H1 (cell line): ENCODE data around the gene MAFF. TPM values are rescaled to one million over a fixed set of nuclear protein-coding genes. Genes with fewer than 3 reads are reported as not detected.

Experiments
- CTCF ChIA-PET: fragments of 300-600 bp; sonication (Branson Sonifier 250); formaldehyde crosslinking; loops from one replicate; lab custom pipeline; 2021; ENCODE audit not compliant: partially characterized antibody; lab: Charles Lee
- POLR2A ChIA-PET: fragments of 300-600 bp; sonication (Branson Sonifier 250); formaldehyde crosslinking; loops from one replicate; lab custom pipeline; 2021; ENCODE audit warnings: inconsistent platforms; ENCODE audit not compliant: partially characterized antibody; lab: Charles Lee
- DNase-seq, 2 experiments: peaks; one replicate each; pipeline versions ENCODE4 v3.0.0 to v3.0.0-alpha.2; 2010 to 2022; ENCODE audit warnings: low spot score in 2 of 2, low read depth in 1 of 2, mixed read lengths in 1 of 2
- FAIRE-seq: peaks from 2 replicates; lab custom pipeline; 2011; peaks lifted over from hg19 to GRCh38; lab: Jason Lieb, UNC
- H2AFZ ChIP-seq: 2 replicates; pipeline ENCODE4 v1.8.1; 2012; ENCODE audit warnings: low read length, inconsistent platforms
- H2AK5ac ChIP-seq: 2 replicates; pipeline ENCODE4 v1.6.1; 2013; ENCODE audit warnings: low read depth, low read length
- H2BK120ac ChIP-seq: replicated peaks from 2 replicates; pipeline ENCODE3; 2013; ENCODE audit warnings: low read depth, low read length, inconsistent platforms
- H2BK12ac ChIP-seq: 2 replicates; pipeline ENCODE4 v1.6.1; 2013; ENCODE audit warnings: low read depth, low read length
- H2BK15ac ChIP-seq: 2 replicates; pipeline ENCODE4 v1.6.1; 2013; ENCODE audit warnings: low read length
- H2BK20ac ChIP-seq: 2 replicates; pipeline ENCODE4 v1.6.1; 2013; ENCODE audit warnings: low read length
- H2BK5ac ChIP-seq: 2 replicates; pipeline ENCODE4 v1.6.1; 2013; ENCODE audit warnings: low read depth, low read length
- H3K14ac ChIP-seq: 2 replicates; pipeline ENCODE4 v1.6.1; 2013; ENCODE audit warnings: inconsistent platforms; ENCODE audit not compliant: insufficient read length
- H3K18ac ChIP-seq: 2 replicates; pipeline ENCODE4 v1.6.1; 2013; ENCODE audit warnings: low read length; ENCODE audit errors: extremely low read depth
- H3K23ac ChIP-seq: 2 replicates; pipeline ENCODE4 v1.6.1; 2013; ENCODE audit warnings: inconsistent platforms; ENCODE audit not compliant: insufficient read length
- H3K23me2 ChIP-seq: 2 replicates; pipeline ENCODE4 v1.6.1; 2013; ENCODE audit warnings: low read depth, low read length
- H3K27ac ChIP-seq: 2 replicates; pipeline ENCODE4 v1.6.1; 2011; ENCODE audit warnings: low read depth, low read length, inconsistent platforms
- H3K27me3 ChIP-seq, 4 experiments: replicated peaks in 1 of 4; 1 replicate in 1 of 4; 2 replicates in 3 of 4; pipeline versions ENCODE4 v1.6.1 to v1.8.1; 2011 to 2013; ENCODE audit warnings: low read length in 3 of 4, mild to moderate bottlenecking in 3 of 4, inconsistent platforms in 2 of 4, mixed read lengths in 2 of 4, moderate library complexity in 1 of 4; ENCODE audit not compliant: control insufficient read depth in 3 of 4, insufficient read depth in 3 of 4; ENCODE audit errors: extremely low read depth in 1 of 4
- H3K36me3 ChIP-seq, 4 experiments: 2 replicates each; pipeline versions ENCODE4 v1.6.1 to v1.8.1; 2011 to 2013; ENCODE audit warnings: mild to moderate bottlenecking in 4 of 4, low read length in 3 of 4, moderate library complexity in 2 of 4, control low read depth in 1 of 4, inconsistent platforms in 1 of 4; ENCODE audit not compliant: insufficient read depth in 4 of 4, control insufficient read depth in 2 of 4
- H3K4ac ChIP-seq: replicated peaks from 2 replicates; pipeline ENCODE3; 2013; ENCODE audit warnings: low read length, low read depth, mixed read lengths, inconsistent platforms; ENCODE audit not compliant: insufficient read length
- H3K4me1 ChIP-seq, 4 experiments: replicated peaks in 1 of 4; 1 replicate in 1 of 4; 2 replicates in 3 of 4; pipeline versions ENCODE4 v1.6.1 to v1.8.1; 2011 to 2013; ENCODE audit warnings: low read length in 3 of 4, inconsistent platforms in 2 of 4, mixed read lengths in 1 of 4; ENCODE audit not compliant: insufficient read depth in 4 of 4, control insufficient read depth in 3 of 4
- H3K4me2 ChIP-seq, 2 experiments: 2 replicates each; pipeline versions ENCODE4 v1.6.1 to v1.8.1; 2011 to 2013; ENCODE audit warnings: low read depth in 2 of 2, low read length in 2 of 2, control low read depth in 1 of 2, inconsistent platforms in 1 of 2, mild to moderate bottlenecking in 1 of 2; ENCODE audit not compliant: insufficient read depth in 1 of 2
- H3K4me3 ChIP-seq, 4 experiments: fragments of 200-600, 300-600 bp in 1 of 4; sonication (generic), shearing (Covaris generic), sonication (Bioruptor Twin) in 1 of 4; 2 replicates each; pipeline versions ENCODE4 v1.5.1 to v1.8.1; 2011 to 2016; ENCODE audit warnings: low read length in 4 of 4, low read depth in 3 of 4, control low read depth in 2 of 4, inconsistent platforms in 2 of 4, mild to moderate bottlenecking in 2 of 4, mixed read lengths in 1 of 4, moderate library complexity in 1 of 4; ENCODE audit not compliant: insufficient read depth in 2 of 4; ENCODE audit errors: extremely low read depth in 1 of 4
- H3K56ac ChIP-seq: replicated peaks from 2 replicates; pipeline ENCODE3; 2013; ENCODE audit warnings: low read depth, mild to moderate bottlenecking, mixed read lengths, low read length, inconsistent platforms; ENCODE audit not compliant: insufficient read length
- H3K79me1 ChIP-seq: 2 replicates; pipeline ENCODE4 v1.6.1; 2013; ENCODE audit warnings: low read depth, low read length, control low read depth
- H3K79me2 ChIP-seq, 2 experiments: 2 replicates each; pipeline versions ENCODE4 v1.6.1 to v1.8.1; 2012 to 2013; ENCODE audit warnings: low read length in 2 of 2, mild to moderate bottlenecking in 2 of 2, inconsistent platforms in 1 of 2; ENCODE audit not compliant: insufficient read depth in 2 of 2, control insufficient read depth in 1 of 2
- H3K9ac ChIP-seq, 4 experiments: replicated peaks in 1 of 4; 1 replicate in 1 of 4; 2 replicates in 3 of 4; pipeline versions ENCODE4 v1.6.1 to v1.8.1; 2011 to 2013; ENCODE audit warnings: low read depth in 3 of 4, low read length in 3 of 4, control low read depth in 2 of 4, mild to moderate bottlenecking in 2 of 4, moderate library complexity in 2 of 4, inconsistent platforms in 1 of 4; ENCODE audit errors: extremely low read depth in 1 of 4
- H3K9me3 ChIP-seq, 2 experiments: 2 replicates each; pipeline versions ENCODE4 v1.6.1 to v1.8.1; 2012 to 2013; ENCODE audit warnings: mild to moderate bottlenecking in 2 of 2, moderate library complexity in 2 of 2, control low read depth in 1 of 2, inconsistent platforms in 1 of 2, low read depth in 1 of 2, low read length in 1 of 2, mixed read lengths in 1 of 2; ENCODE audit not compliant: insufficient read depth in 2 of 2
- H4K20me1 ChIP-seq, 2 experiments: replicated peaks in 1 of 2; 2 replicates each; pipeline versions ENCODE3 to v1.8.1; 2011 to 2013; ENCODE audit warnings: inconsistent platforms in 2 of 2, low read length in 2 of 2, mild to moderate bottlenecking in 1 of 2; ENCODE audit not compliant: insufficient read depth in 2 of 2, control insufficient read depth in 1 of 2
- H4K5ac ChIP-seq: 2 replicates; pipeline ENCODE4 v1.6.1; 2013; ENCODE audit warnings: low read length, low read depth, mixed read lengths, inconsistent platforms; ENCODE audit not compliant: insufficient read length
- H4K8ac ChIP-seq: 2 replicates; pipeline ENCODE4 v1.8.0; 2013; ENCODE audit warnings: mild to moderate bottlenecking, moderate library complexity, low read length, inconsistent platforms; ENCODE audit not compliant: insufficient read depth; ENCODE audit errors: extremely low read depth
- H4K91ac ChIP-seq: replicated peaks from 2 replicates; pipeline ENCODE3; 2013; ENCODE audit warnings: low read length, mixed read lengths, inconsistent platforms; ENCODE audit not compliant: insufficient read length
- ASH2L ChIP-seq: fragments of 200-600, 300-600 bp; sonication (generic); IDR thresholded peaks from one replicate; pipeline ENCODE4 v1.7.1; 2017; ENCODE audit warnings: low read length
- BRCA1 ChIP-seq: IDR thresholded peaks from 2 replicates; pipeline ENCODE4 v1.6.1; 2012; ENCODE audit warnings: low read depth, low read length, improper control_type of control experiment
- CBX5 ChIP-seq: fragments of 300-800, 300-1000 bp; sonication (generic); IDR thresholded peaks from 2 replicates; pipeline ENCODE4 v1.7.1; 2016; ENCODE audit warnings: antibody characterized with exemption, low read length, low read depth
- CBX8 ChIP-seq: fragments of 300-800, 300-1000 bp; sonication (generic); IDR thresholded peaks from 2 replicates; pipeline ENCODE4 v1.7.1; 2016; ENCODE audit warnings: low read depth, low read length, borderline replicate concordance
- CHD1 ChIP-seq: IDR thresholded peaks from 2 replicates; pipeline ENCODE4 v1.6.1; 2012; ENCODE audit warnings: low read depth, low read length, improper control_type of control experiment
- CHD2 ChIP-seq: IDR thresholded peaks from 2 replicates; pipeline ENCODE4 v1.6.1; 2012; ENCODE audit warnings: low read length, improper control_type of control experiment
- GTF2F1 ChIP-seq: IDR thresholded peaks from 2 replicates; pipeline ENCODE4 v1.6.1; 2012; ENCODE audit warnings: low read depth, low read length, improper control_type of control experiment, borderline replicate concordance
- KDM1A ChIP-seq: fragments of 200-600, 300-600 bp; sonication (generic); IDR thresholded peaks from 2 replicates; pipeline ENCODE4 v1.7.1; 2016; ENCODE audit warnings: mild to moderate bottlenecking, low read length, borderline replicate concordance
- NRF1 ChIP-seq: IDR thresholded peaks from 2 replicates; pipeline ENCODE4 v1.6.1; 2011; ENCODE audit warnings: mild to moderate bottlenecking, low read depth, low read length, improper control_type of control experiment
- POLR2AphosphoS5 ChIP-seq: IDR thresholded peaks from 2 replicates; pipeline ENCODE4 v1.6.1; 2011; ENCODE audit warnings: low read depth, low read length
- RAD21 ChIP-seq, 2 experiments: IDR thresholded peaks in 1 of 2; conservative IDR thresholded peaks in 1 of 2; 2 replicates each; pipeline ENCODE4 v1.6.1; 2011; ENCODE audit warnings: low read depth in 2 of 2, low read length in 2 of 2, improper control_type of control experiment in 1 of 2, inconsistent platforms in 1 of 2, mild to moderate bottlenecking in 1 of 2, moderate library complexity in 1 of 2
- RNF2 ChIP-seq: fragments of 200-900, 300-1000 bp; sonication (generic); IDR thresholded peaks from 2 replicates; pipeline ENCODE4 v1.7.1; 2016; ENCODE audit warnings: borderline replicate concordance, low read depth, mild to moderate bottlenecking, antibody characterized with exemption, low read length; ENCODE audit not compliant: poor library complexity, severe bottlenecking; ENCODE audit errors: missing control alignments
- WGBS, 2 experiments: shearing (Covaris generic) in 1 of 2; methylation state at CpG; one replicate each; pipeline versions ENCODE4 v1.1.6 to v1.1.7; 2013 to 2015; ENCODE audit warnings: low lambda C conversion rate in 2 of 2, mixed read lengths in 2 of 2, inconsistent platforms in 1 of 2, low coverage in 1 of 2, missing lambda C conversion rate in 1 of 2; ENCODE audit not compliant: insufficient replicate concordance in 2 of 2, insufficient coverage in 1 of 2, insufficient read length in 1 of 2; ENCODE audit errors: extremely low coverage in 1 of 2, missing lambda C conversion rate in 1 of 2; 5-methylcytosine and 5-hydroxymethylcytosine counted together
- polyA plus RNA-seq, 7 experiments: library from polyadenylated mRNA; depleted of rRNA in 3 of 7; stranded (reverse) in 5 of 7; unstranded in 2 of 7; fragments of >200 nt in 5 of 7; fragments of 200-250 nt in 2 of 7; gene quantifications; 1 replicate in 5 of 7; 2 replicates in 1 of 7; 4 replicates in 1 of 7; pipeline versions ENCODE4 v1.2.1 to v1.2.3, GENCODE V29; 2011 to 2013; ENCODE audit warnings: missing spikeins in 2 of 7, mixed read lengths in 2 of 7
- total RNA-seq: library from RNA; stranded (reverse); fragmentation: NEBNext Ultra II Directional; extraction: Animal tissue kit (Norgen Biotek cat#: 25700); gene quantifications from 2 replicates; pipeline ENCODE4 v1.2.1, GENCODE V29; 2021

The MAFF gene
- total and polyA plus RNA-seq, 2 of the 8 experiments (the other 6 are each of a cell fraction or from before 2014, with no cell fraction given): 1.5 to 6.3 TPM

DNA sequence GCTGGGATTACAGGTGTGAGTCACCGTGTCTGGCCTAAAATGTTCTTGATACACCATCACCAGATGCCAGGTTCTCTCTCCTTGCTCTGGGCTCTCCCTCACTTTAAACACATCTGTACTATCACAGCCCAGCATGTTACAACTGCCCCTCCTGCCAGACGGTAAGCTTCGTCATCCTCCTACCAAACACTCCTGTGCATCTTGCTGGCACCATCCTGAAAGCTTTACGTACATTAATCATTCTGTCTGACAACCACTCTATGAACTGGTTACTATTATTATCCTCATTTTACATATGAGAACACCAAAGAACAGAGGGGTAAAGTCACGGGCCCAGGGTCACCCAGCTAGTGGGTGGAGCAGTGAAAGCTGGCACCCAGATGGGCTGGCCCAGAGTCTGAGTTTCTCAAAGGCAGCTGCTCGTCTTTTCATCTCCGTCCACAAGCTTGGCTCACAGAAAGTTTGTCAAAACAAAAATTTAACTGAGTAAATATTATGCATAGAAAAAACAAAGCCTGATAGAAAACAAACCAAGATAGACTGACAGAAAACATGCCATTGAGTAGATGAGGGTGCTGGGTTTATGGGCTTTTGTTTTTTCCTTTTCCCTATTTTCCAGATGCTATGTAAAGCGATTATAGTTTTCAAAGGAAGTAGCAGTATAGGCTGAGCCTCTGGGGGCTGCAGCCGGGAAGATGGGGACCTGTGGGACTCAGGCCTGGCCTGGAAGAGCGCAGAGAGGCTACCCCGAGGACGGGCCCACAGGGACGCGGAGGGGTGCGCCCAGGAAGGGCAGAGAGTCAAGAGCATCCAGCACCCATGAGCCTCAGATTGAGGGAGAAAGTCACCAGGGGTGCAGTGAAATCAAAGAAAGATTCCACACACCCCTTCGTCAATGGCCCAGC, 29.6 kb upstream of the MAFF start:
- no peak overlapping the region for H3K27ac ChIP-seq
- 84% methylated on average over 15 of the region's 16 CpGs; no CpG with 5 or more reads in 1 of the 2 experiments for WGBS, 2 experiments

More for the DNA sequence above, 29.6 kb upstream of the MAFF start:
- Histone ChIP-seq H4K20me1 (no peaks in the 10 kb centered on the region), H3K79me2 (no peaks in the 10 kb centered on the region), H2BK15ac (no peak overlapping the region), H3K23me2 (no peaks in the 10 kb centered on the region), H3K4me1 (peaks cover 0 to 4% (median 2%) of the 10 kb centered on the region in 4 experiments; a peak in 3 of 7 replicates), H3K36me3 (no peaks in the 10 kb centered on the region), H4K91ac (no peak overlapping the region), H3K56ac (no peak overlapping the region), H3K14ac (no peak overlapping the region), H3K18ac (no peak overlapping the region), H3K9me3 (no peaks in the 10 kb centered on the region), H2AK5ac (no peak overlapping the region), H3K4ac (no peak overlapping the region), H4K5ac (no peak overlapping the region), H2BK20ac (no peak overlapping the region), H3K4me3 (no peak overlapping the region), H2BK5ac (no peak overlapping the region), H3K27me3 (no peaks in the 10 kb centered on the region), H3K23ac (no peak overlapping the region), H2BK12ac (no peak overlapping the region), H2BK120ac (no peak overlapping the region), H2AFZ (no peak overlapping the region), H3K4me2 (no peak overlapping the region), H3K79me1 (no peaks in the 10 kb centered on the region), H3K9ac (no peak overlapping the region), H4K8ac (no peak overlapping the region)
- POLR2A ChIA-PET: interaction anchor here (0.8 to 1.2 kb wide), 2 partner anchors 8 to 12 kb away, joined by 3 read pairs; no protein-coding TSS in a partner anchor
- FAIRE-seq (no peak), DNase-seq (no peak)
- CTCF ChIA-PET: interaction anchor here (0.8 to 1.2 kb wide), 5 partner anchors 22 to 104 kb away, joined by 3 to 5 read pairs (median 4); no protein-coding TSS in a partner anchor
- TF ChIP-seq POLR2AphosphoS5 (no peak), NRF1 (no peak), CHD1 (no peak), RNF2 (no peak), ASH2L (no peak), CBX8 (no peak), BRCA1 (no peak), CHD2 (no peak), CBX5 (no peak), RAD21 (IDR thresholded peaks at IDR 0.05 in 1 of 2, conservative IDR thresholded peaks at IDR 0.05 in 1 of 2; ENCODE audit: low read depth in 2 of 2, low read length in 2 of 2) (no peak), GTF2F1 (no peak), KDM1A (no peak)
